Measurements from ENCODE around the gene MCF2L. TPM values are rescaled to one million over a fixed set of nuclear protein-coding genes. Genes with fewer than 3 reads are reported as not detected.
A peak's percentile ranks its signal among the peaks of the same experiment; 100 is the strongest.

The MCF2L gene
- total and polyA plus RNA-seq, 9 of the 15 experiments (the other 6 are each of a cell fraction or from before 2014, with no cell fraction given) = 0.05 to 0.25 (median 0.18) TPM; not detected in 5

GRCh38 chr13:113138792-113139551 is 170.0 kb downstream of the MCF2L start (continued):
- no peak for TF ChIP-seq MLX (CRISPR knock-in tag; conservative IDR thresholded peaks at IDR 0.05)
- TF ChIP-seq ATF1 (CRISPR knock-in tag; IDR thresholded peaks at IDR 0.05) = no peak
- 0 out of 2 replicates have a peak, but pooled peaks have one; percentile 17 for TF ChIP-seq ATF1 (tag; IDR thresholded peaks at IDR 0.05)
- no peak for TF ChIP-seq KAT2B (IDR thresholded peaks at IDR 0.05; ENCODE audit: low read depth, low read length)
- no peak for TF ChIP-seq PPARD (CRISPR knock-in tag; IDR thresholded peaks at IDR 0.05)
- TF ChIP-seq ZEB2 (IDR thresholded peaks at IDR 0.05) = 0 out of 2 replicates have a peak, but pooled peaks have one; percentile 37
- TF ChIP-seq HNRNPLL (IDR thresholded peaks at IDR 0.05; ENCODE audit: low read depth, low read length, poor library complexity, severe bottlenecking) = no peak
- no peak for TF ChIP-seq AFF1 (IDR thresholded peaks at IDR 0.05; ENCODE audit: low read depth in 1 of 2, partially characterized antibody in 2 of 2)
- peak; percentile 58 for TF ChIP-seq CTBP1 (IDR thresholded peaks at IDR 0.05; ENCODE audit: borderline replicate concordance)
- no peak for TF ChIP-seq TEAD4 (IDR thresholded peaks at IDR 0.05; ENCODE audit: low read length)
- no peak for TF ChIP-seq TEAD4 (CRISPR knock-in tag; IDR thresholded peaks at IDR 0.05; ENCODE audit: borderline replicate concordance)
- TF ChIP-seq SMAD3 (CRISPR knock-in tag; conservative IDR thresholded peaks at IDR 0.05) = 0 out of 2 replicates have a peak, but pooled peaks have one; percentile 38
- TF ChIP-seq SPI1 (IDR thresholded peaks at IDR 0.05; ENCODE audit: borderline replicate concordance, low read depth, low read length) = peak; percentile 36; the same call in 1 of the 2 replicates
- TF ChIP-seq, protein P1, sequence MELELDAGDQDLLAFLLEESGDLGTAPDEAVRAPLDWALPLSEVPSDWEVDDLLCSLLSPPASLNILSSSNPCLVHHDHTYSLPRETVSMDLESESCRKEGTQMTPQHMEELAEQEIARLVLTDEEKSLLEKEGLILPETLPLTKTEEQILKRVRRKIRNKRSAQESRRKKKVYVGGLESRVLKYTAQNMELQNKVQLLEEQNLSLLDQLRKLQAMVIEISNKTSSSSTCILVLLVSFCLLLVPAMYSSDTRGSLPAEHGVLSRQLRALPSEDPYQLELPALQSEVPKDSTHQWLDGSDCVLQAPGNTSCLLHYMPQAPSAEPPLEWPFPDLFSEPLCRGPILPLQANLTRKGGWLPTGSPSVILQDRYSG (tag; conservative IDR thresholded peaks at IDR 0.05; ENCODE audit: low read depth) = peak; percentile 62; the same call in 1 of the 2 replicates
- peak; percentile 82 to 86 for TF ChIP-seq FOXK2 (conservative IDR thresholded peaks at IDR 0.05 in 1 of 2, IDR thresholded peaks at IDR 0.05 in 1 of 2; ENCODE audit: low read depth in 2 of 2)
- TF ChIP-seq ETV5 (CRISPR knock-in tag; IDR thresholded peaks at IDR 0.05; ENCODE audit: low read depth) = peak; percentile 29; the same call in 1 of the 2 replicates
- peak; percentile 47; the same call in 1 of the 2 replicates for TF ChIP-seq ZNF644 (tag; IDR thresholded peaks at IDR 0.05; ENCODE audit: low read depth)
- TF ChIP-seq, protein P2, sequence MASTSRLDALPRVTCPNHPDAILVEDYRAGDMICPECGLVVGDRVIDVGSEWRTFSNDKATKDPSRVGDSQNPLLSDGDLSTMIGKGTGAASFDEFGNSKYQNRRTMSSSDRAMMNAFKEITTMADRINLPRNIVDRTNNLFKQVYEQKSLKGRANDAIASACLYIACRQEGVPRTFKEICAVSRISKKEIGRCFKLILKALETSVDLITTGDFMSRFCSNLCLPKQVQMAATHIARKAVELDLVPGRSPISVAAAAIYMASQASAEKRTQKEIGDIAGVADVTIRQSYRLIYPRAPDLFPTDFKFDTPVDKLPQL (IDR thresholded peaks at IDR 0.05; ENCODE audit: extremely low read depth, insufficient read length) = no peak
- TF ChIP-seq TEAD1 (CRISPR knock-in tag; IDR thresholded peaks at IDR 0.05) = peak in 1 of 2 experiments; percentile 47; a peak in 1 of 4 replicates
- no peak for TF ChIP-seq ETV6 (IDR thresholded peaks at IDR 0.05; ENCODE audit: borderline replicate concordance in 1 of 2, low read depth in 2 of 2, low read length in 1 of 2)
- no peak for TF ChIP-seq ETV6 (CRISPR knock-in tag; IDR thresholded peaks at IDR 0.05; ENCODE audit: borderline replicate concordance)

All from K562 (cell line).